GM21723 (cell line): ENCODE measurements around the gene KATNB1.

ENCODE experiments used
- ATAC-seq: cut with Tn5 transposase; IDR thresholded peaks from one replicate; pipeline ENCODE4 v1.9.1; 2021; ENCODE audit warnings: mild to moderate bottlenecking, moderate library complexity; ENCODE audit not compliant: unreplicated experiment

KATNB1 gene

GRCh38 chr16:57755061-57755684 lies 19.6 kb downstream of the KATNB1 start:
- no peak for ATAC-seq

GRCh38 chr16:57755726-57756423 lies 20.3 kb downstream of the KATNB1 start:
- ATAC-seq, result no peak

GRCh38 chr16:57756424-57757325 lies 21.1 kb downstream of the KATNB1 start:
- ATAC-seq, result no peak

- ATAC-seq, result peak; percentile 96
These were observed 21.8 kb downstream of the KATNB1 start for GRCh38 chr16:57757326-57757786.

GRCh38 chr16:57757883-57758282 lies 22.3 kb downstream of the KATNB1 start:
- no peak for ATAC-seq

- no peak for ATAC-seq
These were observed 23.0 kb downstream of the KATNB1 start for GRCh38 chr16:57758331-57759117.

- ATAC-seq, result no peak
These were observed 23.6 kb downstream of the KATNB1 start for GRCh38 chr16:57759131-57759530.

- ATAC-seq, result no peak
These were observed 24.2 kb downstream of the KATNB1 start for GRCh38 chr16:57759541-57760356.

- no peak for ATAC-seq
These were observed 25.0 kb downstream of the KATNB1 start for GRCh38 chr16:57760357-57761160.

- ATAC-seq, result no peak
These were observed 25.7 kb downstream of the KATNB1 start for GRCh38 chr16:57761301-57761700.

- no peak for ATAC-seq
These were observed 26.4 kb downstream of the KATNB1 start for GRCh38 chr16:57761957-57762356.

- ATAC-seq, result no peak
These were observed 26.9 kb downstream of the KATNB1 start for GRCh38 chr16:57762365-57763040.

- ATAC-seq, result no peak
These were observed 27.9 kb downstream of the KATNB1 start for GRCh38 chr16:57763285-57764005.

- ATAC-seq, result no peak
These were observed 28.4 kb downstream of the KATNB1 start for GRCh38 chr16:57764006-57764340.

- ATAC-seq, result no peak
These were observed 29.0 kb downstream of the KATNB1 start for GRCh38 chr16:57764341-57765159.

- ATAC-seq, result no peak
These were observed 29.7 kb downstream of the KATNB1 start for GRCh38 chr16:57765160-57765728.
